ENCODE data around the gene INPP5F. TPM values are rescaled to one million over a fixed set of nuclear protein-coding genes. Genes with fewer than 3 reads are reported as not detected.
A peak's percentile ranks its signal among the peaks of the same experiment; 100 is the strongest.

INPP5F gene
- total and polyA plus RNA-seq, 2 of the 13 experiments (the other 11 are each of a cell fraction or from before 2014, with no cell fraction given): 12.5 to 15.7 TPM

- FAIRE-seq (peak; percentile 12), ATAC-seq (no peak), DNase-seq (ENCODE audit: low spot score) (no peak)
- Histone ChIP-seq H3K27ac (ENCODE audit: extremely low read length, insufficient read depth, low read length) (no peak overlapping the region), H3K4me3 (replicated peaks in 1 of 3; ENCODE audit: insufficient read depth in 1 of 3, low read depth in 2 of 3, low read length in 3 of 3) (no peak overlapping the region), H3K79me2 (ENCODE audit: insufficient read depth, low read length) (no peaks in the 10 kb centered on the region), H3K9me3 (ENCODE audit: low read length) (no peaks in the 10 kb centered on the region), H3K4me1 (ENCODE audit: insufficient read depth, low read length) (no peaks in the 10 kb centered on the region), H3K9ac (ENCODE audit: insufficient read depth, low read depth, low read length) (no peak overlapping the region), H3K4me2 (ENCODE audit: low read depth, low read length) (no peak overlapping the region), H2AFZ (ENCODE audit: low read length) (no peak overlapping the region), H3K27me3 (ENCODE audit: control insufficient read depth in 1 of 2, insufficient read depth in 2 of 2, low read length in 2 of 2) (no peaks in the 10 kb centered on the region), H3K36me3 (replicated peaks in 1 of 2; ENCODE audit: control insufficient read depth in 1 of 2, insufficient read depth in 2 of 2, low read length in 2 of 2) (peaks cover 0 to 38% of the 10 kb centered on the region in 2 experiments; a peak in 3 of 5 replicates), H4K20me1 (ENCODE audit: insufficient read depth, low read length) (no peaks in the 10 kb centered on the region)
- intact Hi-C loops (cut with micrococcal nuclease; ENCODE audit: unreplicated experiment): no loop called here
- no TSS peak for BruUV-seq (replicated peaks)
- TF ChIP-seq, protein P1, sequence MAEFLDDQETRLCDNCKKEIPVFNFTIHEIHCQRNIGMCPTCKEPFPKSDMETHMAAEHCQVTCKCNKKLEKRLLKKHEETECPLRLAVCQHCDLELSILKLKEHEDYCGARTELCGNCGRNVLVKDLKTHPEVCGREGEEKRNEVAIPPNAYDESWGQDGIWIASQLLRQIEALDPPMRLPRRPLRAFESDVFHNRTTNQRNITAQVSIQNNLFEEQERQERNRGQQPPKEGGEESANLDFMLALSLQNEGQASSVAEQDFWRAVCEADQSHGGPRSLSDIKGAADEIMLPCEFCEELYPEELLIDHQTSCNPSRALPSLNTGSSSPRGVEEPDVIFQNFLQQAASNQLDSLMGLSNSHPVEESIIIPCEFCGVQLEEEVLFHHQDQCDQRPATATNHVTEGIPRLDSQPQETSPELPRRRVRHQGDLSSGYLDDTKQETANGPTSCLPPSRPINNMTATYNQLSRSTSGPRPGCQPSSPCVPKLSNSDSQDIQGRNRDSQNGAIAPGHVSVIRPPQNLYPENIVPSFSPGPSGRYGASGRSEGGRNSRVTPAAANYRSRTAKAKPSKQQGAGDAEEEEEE (CRISPR knock-in tag; IDR thresholded peaks at IDR 0.05; ENCODE audit: borderline replicate concordance): no peak
- TF ChIP-seq MEF2D (CRISPR knock-in tag; IDR thresholded peaks at IDR 0.05) (no peak), ZNF598 (CRISPR knock-in tag; IDR thresholded peaks at IDR 0.05; ENCODE audit: borderline replicate concordance) (no peak), RCOR2 (CRISPR knock-in tag; IDR thresholded peaks at IDR 0.05) (no peak), EEA1 (CRISPR knock-in tag; IDR thresholded peaks at IDR 0.05; ENCODE audit: borderline replicate concordance) (no peak), AGO2 (optimal IDR thresholded peaks at IDR 0.05; ENCODE audit: low read depth, low read length) (no peak), ZNF335 (CRISPR knock-in tag; IDR thresholded peaks at IDR 0.05) (no peak), PHB2 (IDR thresholded peaks at IDR 0.05; ENCODE audit: partially characterized antibody) (no peak), ZNF34 (CRISPR knock-in tag; IDR thresholded peaks at IDR 0.05; ENCODE audit: borderline replicate concordance) (no peak), ZNF383 (CRISPR knock-in tag; IDR thresholded peaks at IDR 0.05; ENCODE audit: borderline replicate concordance) (no peak), LCORL (IDR thresholded peaks at IDR 0.05) (no peak), LCORL (CRISPR knock-in tag; IDR thresholded peaks at IDR 0.05) (no peak), ZNF329 (CRISPR knock-in tag; IDR thresholded peaks at IDR 0.05; ENCODE audit: low read depth) (no peak), MIER3 (CRISPR knock-in tag; IDR thresholded peaks at IDR 0.05; ENCODE audit: borderline replicate concordance) (no peak), EP300 (IDR thresholded peaks at IDR 0.05; ENCODE audit: low read depth in 2 of 2, low read length in 2 of 2) (no peak), EP300 (CRISPR knock-in tag; IDR thresholded peaks at IDR 0.05; ENCODE audit: borderline replicate concordance) (no peak)
- TF ChIP-seq, protein P2, sequence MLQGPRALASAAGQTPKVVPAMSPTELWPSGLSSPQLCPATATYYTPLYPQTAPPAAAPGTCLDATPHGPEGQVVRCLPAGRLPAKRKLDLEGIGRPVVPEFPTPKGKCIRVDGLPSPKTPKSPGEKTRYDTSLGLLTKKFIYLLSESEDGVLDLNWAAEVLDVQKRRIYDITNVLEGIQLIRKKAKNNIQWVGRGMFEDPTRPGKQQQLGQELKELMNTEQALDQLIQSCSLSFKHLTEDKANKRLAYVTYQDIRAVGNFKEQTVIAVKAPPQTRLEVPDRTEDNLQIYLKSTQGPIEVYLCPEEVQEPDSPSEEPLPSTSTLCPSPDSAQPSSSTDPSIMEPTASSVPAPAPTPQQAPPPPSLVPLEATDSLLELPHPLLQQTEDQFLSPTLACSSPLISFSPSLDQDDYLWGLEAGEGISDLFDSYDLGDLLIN (CRISPR knock-in tag; IDR thresholded peaks at IDR 0.05; ENCODE audit: borderline replicate concordance): no peak
- in situ Hi-C loops (cut with HindIII; ENCODE audit: extremely low pct_ligation_motif_present, low pct_unique_long_range_greater_than_20kb): no loop called here
- ChIA-PET POLR2A (no interaction called here), CTCF (ENCODE audit: low intra/inter-chr PET ratio, low total read pairs) (no interaction called here)
- 100% methylated on average over 2 of the region's 2 CpGs for WGBS (ENCODE audit: low lambda C conversion rate)
Observed at GRCh38 chr10:119801176-119801575, 75.3 kb downstream of the INPP5F start.
